ENCODE data around the gene PNKD.

Gene PNKD

DNA sequence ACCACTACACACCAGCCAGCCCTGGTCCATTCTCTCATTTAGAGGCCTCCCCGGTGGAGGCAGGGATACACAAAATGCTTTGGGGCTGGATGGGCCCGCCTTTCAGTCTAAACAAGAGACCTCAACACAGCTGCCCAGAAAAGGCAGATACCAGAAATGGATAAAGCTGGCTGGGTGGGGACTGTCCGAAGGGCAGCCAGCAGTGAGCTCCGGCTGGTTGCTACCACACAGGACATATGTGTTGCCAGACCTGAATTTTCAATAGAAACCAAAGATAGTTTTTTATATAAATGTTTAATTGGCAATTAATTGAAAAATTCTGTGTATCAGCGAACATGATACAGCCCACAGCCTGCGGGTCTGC is 8.1 kb upstream of the PNKD start:
- TF ChIP-seq POLR2AphosphoS5 (IDR thresholded peaks at IDR 0.05; ENCODE audit: low read depth), result no peak
- TF ChIP-seq, protein P1, sequence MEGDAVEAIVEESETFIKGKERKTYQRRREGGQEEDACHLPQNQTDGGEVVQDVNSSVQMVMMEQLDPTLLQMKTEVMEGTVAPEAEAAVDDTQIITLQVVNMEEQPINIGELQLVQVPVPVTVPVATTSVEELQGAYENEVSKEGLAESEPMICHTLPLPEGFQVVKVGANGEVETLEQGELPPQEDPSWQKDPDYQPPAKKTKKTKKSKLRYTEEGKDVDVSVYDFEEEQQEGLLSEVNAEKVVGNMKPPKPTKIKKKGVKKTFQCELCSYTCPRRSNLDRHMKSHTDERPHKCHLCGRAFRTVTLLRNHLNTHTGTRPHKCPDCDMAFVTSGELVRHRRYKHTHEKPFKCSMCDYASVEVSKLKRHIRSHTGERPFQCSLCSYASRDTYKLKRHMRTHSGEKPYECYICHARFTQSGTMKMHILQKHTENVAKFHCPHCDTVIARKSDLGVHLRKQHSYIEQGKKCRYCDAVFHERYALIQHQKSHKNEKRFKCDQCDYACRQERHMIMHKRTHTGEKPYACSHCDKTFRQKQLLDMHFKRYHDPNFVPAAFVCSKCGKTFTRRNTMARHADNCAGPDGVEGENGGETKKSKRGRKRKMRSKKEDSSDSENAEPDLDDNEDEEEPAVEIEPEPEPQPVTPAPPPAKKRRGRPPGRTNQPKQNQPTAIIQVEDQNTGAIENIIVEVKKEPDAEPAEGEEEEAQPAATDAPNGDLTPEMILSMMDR (IDR thresholded peaks at IDR 0.05; ENCODE audit: insufficient read depth, low read length), result no peak
- no peak for TF ChIP-seq GABPA (IDR thresholded peaks at IDR 0.05; ENCODE audit: low read depth)
- TF ChIP-seq SPI1 (IDR thresholded peaks at IDR 0.05; ENCODE audit: borderline replicate concordance, low read depth), result no peak
- no peak for TF ChIP-seq REST (IDR thresholded peaks at IDR 0.05; ENCODE audit: insufficient replicate concordance, low read depth)
- DNase-seq (ENCODE audit: low read depth in 1 of 2, low spot score in 1 of 2), result no peak
- no peak overlapping the region for H3K27ac ChIP-seq (replicated peaks)
- no peaks in the 10 kb centered on the region for H3K27me3 ChIP-seq (ENCODE audit: insufficient read depth, poor library complexity, severe bottlenecking)
- no peak overlapping the region for H3K4me3 ChIP-seq (replicated peaks; ENCODE audit: insufficient read depth, low read length)

DNA sequence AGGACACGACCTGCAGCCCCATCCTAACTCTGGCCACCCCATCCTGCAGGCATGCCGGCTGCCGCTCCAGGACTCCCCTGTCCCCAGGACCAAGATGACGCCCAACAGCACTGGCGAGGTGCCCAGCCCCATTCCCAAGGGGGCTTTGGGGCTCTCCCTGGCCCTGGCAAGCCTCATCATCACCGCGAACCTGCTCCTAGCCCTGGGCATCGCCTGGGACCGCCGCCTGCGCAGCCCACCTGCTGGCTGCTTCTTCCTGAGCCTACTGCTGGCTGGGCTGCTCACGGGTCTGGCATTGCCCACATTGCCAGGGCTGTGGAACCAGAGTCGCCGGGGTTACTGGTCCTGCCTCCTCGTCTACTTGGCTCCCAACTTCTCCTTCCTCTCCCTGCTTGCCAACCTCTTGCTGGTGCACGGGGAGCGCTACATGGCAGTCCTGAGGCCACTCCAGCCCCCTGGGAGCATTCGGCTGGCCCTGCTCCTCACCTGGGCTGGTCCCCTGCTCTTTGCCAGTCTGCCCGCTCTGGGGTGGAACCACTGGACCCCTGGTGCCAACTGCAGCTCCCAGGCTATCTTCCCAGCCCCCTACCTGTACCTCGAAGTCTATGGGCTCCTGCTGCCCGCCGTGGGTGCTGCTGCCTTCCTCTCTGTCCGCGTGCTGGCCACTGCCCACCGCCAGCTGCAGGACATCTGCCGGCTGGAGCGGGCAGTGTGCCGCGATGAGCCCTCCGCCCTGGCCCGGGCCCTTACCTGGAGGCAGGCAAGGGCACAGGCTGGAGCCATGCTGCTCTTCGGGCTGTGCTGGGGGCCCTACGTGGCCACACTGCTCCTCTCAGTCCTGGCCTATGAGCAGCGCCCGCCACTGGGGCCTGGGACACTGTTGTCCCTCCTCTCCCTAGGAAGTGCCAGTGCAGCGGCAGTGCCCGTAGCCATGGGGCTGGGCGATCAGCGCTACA is 7.4 kb upstream of the PNKD start:
- H3K4me3 ChIP-seq (replicated peaks; ENCODE audit: insufficient read depth, low read length), result no peak overlapping the region
- DNase-seq (ENCODE audit: low read depth in 1 of 2, low spot score in 1 of 2), result no peak
- H3K27me3 ChIP-seq (ENCODE audit: insufficient read depth, poor library complexity, severe bottlenecking), result no peaks in the 10 kb centered on the region
- no peak overlapping the region for H3K27ac ChIP-seq (replicated peaks)
- TF ChIP-seq, protein P1 (IDR thresholded peaks at IDR 0.05; ENCODE audit: insufficient read depth, low read length), result no peak
- TF ChIP-seq SPI1 (IDR thresholded peaks at IDR 0.05; ENCODE audit: borderline replicate concordance, low read depth) (no peak), REST (IDR thresholded peaks at IDR 0.05; ENCODE audit: insufficient replicate concordance, low read depth) (no peak), GABPA (IDR thresholded peaks at IDR 0.05; ENCODE audit: low read depth) (no peak), POLR2AphosphoS5 (IDR thresholded peaks at IDR 0.05; ENCODE audit: low read depth) (0 out of 2 replicates have a peak, but pooled peaks have one; percentile 21)

DNA sequence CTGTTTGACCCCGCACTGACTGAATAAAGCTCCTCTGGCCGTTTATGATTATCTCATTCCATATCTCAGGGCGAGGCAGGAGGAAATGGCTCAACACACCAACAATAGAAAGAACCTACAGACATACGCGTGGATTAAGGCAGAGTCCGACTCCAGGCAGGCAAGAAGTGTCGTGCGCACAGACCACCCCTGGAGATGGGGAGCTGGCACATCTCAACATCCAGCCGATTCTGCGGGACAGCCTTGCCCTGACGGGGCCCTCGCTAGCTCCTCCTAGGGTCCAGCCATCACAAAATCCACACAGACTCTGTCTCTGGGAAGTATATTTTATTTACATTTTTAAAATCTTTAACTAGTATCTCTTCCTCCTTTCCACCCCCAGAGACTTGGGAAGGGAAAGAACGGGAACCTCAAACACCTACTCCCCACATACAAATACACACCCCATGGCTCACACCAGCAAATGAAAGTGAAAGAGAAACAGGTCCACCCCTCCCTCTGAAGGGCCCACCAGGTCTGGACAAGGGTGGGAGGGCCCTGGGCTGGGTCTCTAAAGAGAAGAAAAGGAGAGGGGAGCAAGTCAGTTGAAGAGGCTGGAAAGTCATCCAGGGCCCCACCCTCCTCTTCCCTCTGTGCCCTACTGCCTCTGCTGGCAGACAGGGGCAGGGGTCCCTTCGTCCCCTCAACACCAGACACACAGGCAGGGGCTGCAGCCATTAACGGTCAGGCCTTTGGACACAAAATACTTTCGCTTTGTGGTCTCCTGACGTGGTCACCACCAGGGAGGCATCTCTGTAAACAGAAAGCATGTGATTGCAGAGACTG is 6.3 kb upstream of the PNKD start:
- no peak overlapping the region for H3K4me3 ChIP-seq (replicated peaks; ENCODE audit: insufficient read depth, low read length)
- H3K27ac ChIP-seq (replicated peaks), result no peak overlapping the region
- DNase-seq (ENCODE audit: low read depth in 1 of 2, low spot score in 1 of 2), result no peak
- TF ChIP-seq GABPA (IDR thresholded peaks at IDR 0.05; ENCODE audit: low read depth) (no peak), SPI1 (IDR thresholded peaks at IDR 0.05; ENCODE audit: borderline replicate concordance, low read depth) (no peak), REST (IDR thresholded peaks at IDR 0.05; ENCODE audit: insufficient replicate concordance, low read depth) (no peak), POLR2AphosphoS5 (IDR thresholded peaks at IDR 0.05; ENCODE audit: low read depth) (no peak)
- TF ChIP-seq, protein P1 (IDR thresholded peaks at IDR 0.05; ENCODE audit: insufficient read depth, low read length), result no peak
- no peaks in the 10 kb centered on the region for H3K27me3 ChIP-seq (ENCODE audit: insufficient read depth, poor library complexity, severe bottlenecking)
